Measurements from ENCODE around the gene NEGR1. TPM values are rescaled to one million over a fixed set of nuclear protein-coding genes. Genes with fewer than 3 reads are reported as not detected.

Gene NEGR1
- total RNA-seq, 1 donor from 2014 or later: 0.26 TPM

- Histone ChIP-seq H3K27me3 (ENCODE audit: control insufficient read depth, insufficient read depth, low read length) (no peaks in the 10 kb centered on the region), H3K4me3 (ENCODE audit: low read depth, low read length) (no peak overlapping the region), H3K36me3 (ENCODE audit: control insufficient read depth, insufficient read depth, low read length) (no peaks in the 10 kb centered on the region)
- FAIRE-seq: no peak
- no peak for DNase-seq (ENCODE audit: low read depth)
- no peak for TF ChIP-seq CTCF (IDR thresholded peaks at IDR 0.05; ENCODE audit: insufficient read depth, low read length, severe bottlenecking)
Measured at GRCh38 chr1:71511505-71511904, 770.8 kb downstream of the NEGR1 start.

- no peak for TF ChIP-seq CTCF (IDR thresholded peaks at IDR 0.05; ENCODE audit: insufficient read depth, low read length, severe bottlenecking)
- Histone ChIP-seq H3K27me3 (ENCODE audit: control insufficient read depth, insufficient read depth, low read length) (no peaks in the 10 kb centered on the region), H3K4me3 (ENCODE audit: low read depth, low read length) (no peak overlapping the region), H3K36me3 (ENCODE audit: control insufficient read depth, insufficient read depth, low read length) (no peaks in the 10 kb centered on the region)
- FAIRE-seq (no peak), DNase-seq (ENCODE audit: low read depth) (no peak)
Measured at GRCh38 chr1:71510725-71511124, 771.6 kb downstream of the NEGR1 start.

- Histone ChIP-seq H3K4me3 (ENCODE audit: low read depth, low read length) (no peak overlapping the region), H3K36me3 (ENCODE audit: control insufficient read depth, insufficient read depth, low read length) (no peaks in the 10 kb centered on the region), H3K27me3 (ENCODE audit: control insufficient read depth, insufficient read depth, low read length) (no peaks in the 10 kb centered on the region)
- no peak for TF ChIP-seq CTCF (IDR thresholded peaks at IDR 0.05; ENCODE audit: insufficient read depth, low read length, severe bottlenecking)
- DNase-seq (ENCODE audit: low read depth) (no peak), FAIRE-seq (no peak)
Measured at GRCh38 chr1:71509051-71509595, 773.2 kb downstream of the NEGR1 start.

- H3K36me3 ChIP-seq (ENCODE audit: control insufficient read depth, insufficient read depth, low read length): no peaks in the 10 kb centered on the region
- TF ChIP-seq CTCF (IDR thresholded peaks at IDR 0.05; ENCODE audit: insufficient read depth, low read length, severe bottlenecking): no peak
- no peak overlapping the region for H3K4me3 ChIP-seq (ENCODE audit: low read depth, low read length)
- H3K27me3 ChIP-seq (ENCODE audit: control insufficient read depth, insufficient read depth, low read length): no peaks in the 10 kb centered on the region
- no peak for FAIRE-seq
- no peak for DNase-seq (ENCODE audit: low read depth)
Measured at GRCh38 chr1:71502006-71502405, 780.3 kb downstream of the NEGR1 start.

- TF ChIP-seq CTCF (IDR thresholded peaks at IDR 0.05; ENCODE audit: insufficient read depth, low read length, severe bottlenecking): no peak
- DNase-seq (ENCODE audit: low read depth) (peak; percentile 21), FAIRE-seq (no peak)
- no peaks in the 10 kb centered on the region for H3K27me3 ChIP-seq (ENCODE audit: control insufficient read depth, insufficient read depth, low read length)
- H3K4me3 ChIP-seq (ENCODE audit: low read depth, low read length): no peak overlapping the region
- no peaks in the 10 kb centered on the region for H3K36me3 ChIP-seq (ENCODE audit: control insufficient read depth, insufficient read depth, low read length)
Measured at GRCh38 chr1:71498542-71498941, 783.8 kb downstream of the NEGR1 start.

- Histone ChIP-seq H3K4me3 (ENCODE audit: low read depth, low read length) (no peak overlapping the region), H3K27me3 (ENCODE audit: control insufficient read depth, insufficient read depth, low read length) (no peaks in the 10 kb centered on the region), H3K36me3 (ENCODE audit: control insufficient read depth, insufficient read depth, low read length) (no peaks in the 10 kb centered on the region)
- TF ChIP-seq CTCF (IDR thresholded peaks at IDR 0.05; ENCODE audit: insufficient read depth, low read length, severe bottlenecking): no peak
- no peak for FAIRE-seq
- peak; percentile 65 for DNase-seq (ENCODE audit: low read depth)
Measured at GRCh38 chr1:71494163-71494562, 788.2 kb downstream of the NEGR1 start.
